Measurements from ENCODE around the gene TMC5. TPM values are rescaled to one million over a fixed set of nuclear protein-coding genes. Genes with fewer than 3 reads are reported as not detected.
"Not testable (repeated sequence)": the region's sequence is repeated elsewhere in the genome, so short reads cannot be mapped to it uniquely, and the experiment has no call there.

Gene TMC5
- total and polyA plus RNA-seq, 2 donors, result under 0.01 to 0.09 TPM

DNA sequence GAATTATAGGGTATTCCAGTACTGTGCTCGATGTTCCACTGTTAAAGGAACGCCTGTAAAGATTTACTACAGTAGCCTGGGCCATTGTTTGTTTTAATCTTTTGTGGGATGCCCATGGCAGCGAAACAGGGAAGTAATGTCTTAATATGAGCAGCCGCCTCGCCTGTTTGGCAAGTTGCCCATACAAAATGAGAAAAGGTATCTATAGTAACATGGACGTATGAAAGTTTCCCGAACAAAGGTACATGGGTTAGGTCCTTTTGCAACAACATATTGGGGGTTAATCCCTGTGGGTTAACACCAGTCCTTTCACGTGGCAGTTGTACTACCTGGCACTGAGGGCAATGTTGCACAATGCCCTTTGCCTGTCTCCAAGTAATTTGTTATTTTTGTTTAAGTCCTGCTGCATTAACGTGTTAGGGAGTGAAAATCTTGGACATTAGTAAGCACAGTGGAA, 21.1 kb upstream of the TMC5 start:
- 29% methylated on average over 9 of the region's 9 CpGs for WGBS
- no peak for DNase-seq (ENCODE audit: low read depth in 6 of 9, low spot score in 9 of 9)
- H3K27ac ChIP-seq (ENCODE audit: low read depth in 1 of 2, low read length in 1 of 2), result no peak overlapping the region
- no peaks in the 10 kb centered on the region for H3K4me1 ChIP-seq (ENCODE audit: control insufficient read depth in 2 of 2, insufficient read depth in 2 of 2, low read length in 2 of 2)
- no peak overlapping the region for H3K4me3 ChIP-seq (ENCODE audit: low read length in 2 of 2)
- H3K27me3 ChIP-seq (ENCODE audit: control insufficient read depth in 2 of 2, insufficient read depth in 1 of 2, low read length in 1 of 2), result no peaks in the 10 kb centered on the region
- H3K36me3 ChIP-seq (ENCODE audit: control insufficient read depth in 2 of 2, insufficient read depth in 2 of 2, low read length in 1 of 2), result no peaks in the 10 kb centered on the region
- H3K9me3 ChIP-seq (ENCODE audit: control insufficient read depth in 2 of 2, insufficient read depth in 1 of 2, low read length in 1 of 2), result peaks cover 0 to 4% of the 10 kb centered on the region in 2 donors

DNA sequence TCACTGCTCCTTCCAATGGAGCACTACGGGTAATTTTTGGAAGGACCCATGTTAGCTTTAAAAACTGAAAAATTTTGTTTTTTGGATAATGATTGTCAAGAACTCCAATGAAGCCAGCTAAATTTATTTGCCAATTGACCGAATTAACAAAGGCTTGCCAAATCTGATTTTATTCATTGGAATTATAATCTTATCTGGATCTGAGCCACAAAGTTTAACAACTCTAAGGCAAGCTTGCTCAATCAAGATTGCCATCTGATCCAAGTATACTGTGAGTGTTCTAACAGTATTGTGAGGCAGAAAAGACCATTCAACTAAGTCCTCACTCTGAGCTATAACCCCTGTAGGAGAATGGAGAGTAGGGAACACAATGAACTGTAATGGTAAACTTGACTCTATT, 20.3 kb upstream of the TMC5 start:
- not testable (repeated sequence) for H3K27ac ChIP-seq (ENCODE audit: low read depth in 1 of 2, low read length in 1 of 2); H3K27me3 ChIP-seq (ENCODE audit: control insufficient read depth in 2 of 2, insufficient read depth in 1 of 2, low read length in 1 of 2); H3K4me1 ChIP-seq (ENCODE audit: control insufficient read depth in 2 of 2, insufficient read depth in 2 of 2, low read length in 2 of 2); H3K4me3 ChIP-seq (ENCODE audit: low read length in 2 of 2); DNase-seq (ENCODE audit: low read depth in 6 of 9, low spot score in 9 of 9); H3K36me3 ChIP-seq (ENCODE audit: control insufficient read depth in 2 of 2, insufficient read depth in 2 of 2, low read length in 1 of 2); H3K9me3 ChIP-seq (ENCODE audit: control insufficient read depth in 2 of 2, insufficient read depth in 1 of 2, low read length in 1 of 2)
- 97% methylated on average over 2 of the region's 2 CpGs for WGBS

DNA sequence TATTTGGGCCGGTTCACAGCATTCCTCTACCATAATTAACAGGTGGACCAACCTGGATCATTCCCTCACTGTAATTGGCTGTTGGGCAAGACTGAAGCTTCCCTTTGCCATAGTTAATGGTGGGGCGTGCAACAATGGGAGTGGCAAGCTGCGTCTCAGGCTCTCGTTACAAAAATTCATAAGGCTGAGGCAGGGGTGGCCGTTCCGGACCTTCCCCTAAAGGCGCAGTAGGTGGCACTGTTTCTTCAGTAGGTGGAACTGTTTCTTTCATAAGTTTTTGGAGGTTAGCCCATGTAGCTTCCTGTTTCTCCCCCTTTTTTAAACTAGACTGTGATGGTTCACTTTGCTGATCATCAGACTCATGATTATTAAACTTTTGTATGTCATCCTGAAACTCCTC, 17.0 kb upstream of the TMC5 start:
- no peak for DNase-seq (ENCODE audit: low read depth in 6 of 9, low spot score in 9 of 9)
- WGBS, result 83% methylated on average over 7 of the region's 7 CpGs
- no peaks in the 10 kb centered on the region for H3K27me3 ChIP-seq (ENCODE audit: control insufficient read depth in 2 of 2, insufficient read depth in 1 of 2, low read length in 1 of 2)
- H3K9me3 ChIP-seq (ENCODE audit: control insufficient read depth in 2 of 2, insufficient read depth in 1 of 2, low read length in 1 of 2), result peaks cover 0 to 4% of the 10 kb centered on the region in 2 donors
- H3K4me1 ChIP-seq (ENCODE audit: control insufficient read depth in 2 of 2, insufficient read depth in 2 of 2, low read length in 2 of 2), result no peaks in the 10 kb centered on the region
- H3K4me3 ChIP-seq (ENCODE audit: low read length in 2 of 2), result no peak overlapping the region
- H3K36me3 ChIP-seq (ENCODE audit: control insufficient read depth in 2 of 2, insufficient read depth in 2 of 2, low read length in 1 of 2), result no peaks in the 10 kb centered on the region
- H3K27ac ChIP-seq (ENCODE audit: low read depth in 1 of 2, low read length in 1 of 2), result no peak overlapping the region

DNA sequence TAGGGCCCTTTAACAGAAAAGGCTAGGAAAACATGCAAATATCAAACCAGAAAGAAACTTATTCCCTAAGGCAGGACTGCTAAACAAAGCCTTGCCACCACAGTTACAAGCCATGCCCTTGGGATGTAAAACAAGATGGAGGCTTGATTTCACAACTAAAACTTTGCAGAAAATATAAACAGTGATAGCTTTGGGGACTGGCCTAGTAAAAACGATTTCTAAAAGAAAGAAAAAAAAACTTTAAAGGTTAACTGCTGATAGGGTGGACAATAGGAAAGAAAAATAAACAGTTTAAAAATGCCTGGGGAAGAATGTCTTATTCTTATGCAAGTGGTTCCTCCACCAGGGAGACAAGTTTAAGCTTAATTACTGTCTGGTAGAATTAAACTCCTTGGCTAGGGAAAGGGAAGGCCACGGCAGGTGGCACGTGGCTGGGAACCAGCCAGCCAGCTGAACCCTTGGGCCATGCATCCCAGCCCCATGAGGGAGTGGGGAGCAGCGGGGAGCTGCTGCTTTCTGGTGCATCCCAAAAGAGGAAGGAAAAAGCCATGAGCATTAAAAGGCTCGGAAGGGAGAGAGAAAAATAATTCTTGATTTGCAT, 10.7 kb upstream of the TMC5 start:
- no peak for DNase-seq (ENCODE audit: low read depth in 6 of 9, low spot score in 9 of 9)
- no peaks in the 10 kb centered on the region for H3K9me3 ChIP-seq (ENCODE audit: control insufficient read depth in 2 of 2, insufficient read depth in 1 of 2, low read length in 1 of 2)
- no peaks in the 10 kb centered on the region for H3K36me3 ChIP-seq (ENCODE audit: control insufficient read depth in 2 of 2, insufficient read depth in 2 of 2, low read length in 1 of 2)
- H3K4me3 ChIP-seq (ENCODE audit: low read length in 2 of 2), result no peak overlapping the region
- 83% methylated on average over 5 of the region's 5 CpGs for WGBS
- no peak overlapping the region for H3K27ac ChIP-seq (ENCODE audit: low read depth in 1 of 2, low read length in 1 of 2)
- H3K27me3 ChIP-seq (ENCODE audit: control insufficient read depth in 2 of 2, insufficient read depth in 1 of 2, low read length in 1 of 2), result peaks cover 17 to 18% of the 10 kb centered on the region in 2 donors
- H3K4me1 ChIP-seq (ENCODE audit: control insufficient read depth in 2 of 2, insufficient read depth in 2 of 2, low read length in 2 of 2), result no peaks in the 10 kb centered on the region

DNA sequence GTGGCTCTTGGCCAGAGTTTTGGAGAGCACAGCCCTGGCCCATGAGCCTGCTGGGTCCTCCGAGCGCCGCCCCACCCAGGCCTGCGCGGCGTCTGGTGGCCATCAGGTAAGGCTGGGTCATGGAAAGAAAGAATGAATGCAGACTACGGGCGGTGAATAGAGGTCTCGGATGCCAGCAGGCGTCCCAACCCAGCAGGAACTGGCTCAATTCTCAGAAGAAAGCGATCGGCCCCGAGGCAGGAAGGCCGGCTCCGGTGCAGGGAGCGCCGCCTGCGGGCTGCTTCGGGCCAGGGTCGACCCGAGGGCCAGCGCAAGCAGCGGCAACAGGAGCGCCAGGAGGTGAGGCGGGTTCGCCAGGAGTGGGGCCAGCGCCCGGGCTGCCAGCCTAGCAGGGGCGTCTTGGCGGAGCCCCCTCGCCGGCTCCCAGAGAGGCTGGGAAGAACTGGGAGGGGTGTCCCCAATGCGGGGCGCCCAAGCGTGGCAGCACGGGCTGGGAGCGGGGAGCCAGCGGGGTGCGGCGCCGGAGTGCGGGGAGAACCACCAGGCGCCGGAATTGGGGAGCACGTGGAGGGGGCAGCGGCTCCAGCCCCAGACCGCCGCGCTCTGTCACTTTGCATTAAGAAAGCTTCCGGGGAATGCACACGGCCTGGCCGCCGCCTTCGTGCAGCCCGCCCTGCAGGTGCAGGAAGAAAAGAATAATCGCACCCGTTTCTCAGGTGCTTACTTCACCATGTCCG, 7.1 kb upstream of the TMC5 start:
- H3K27ac ChIP-seq (ENCODE audit: low read depth in 1 of 2, low read length in 1 of 2), result no peak overlapping the region
- peaks cover 17 to 23% of the 10 kb centered on the region in 2 donors for H3K27me3 ChIP-seq (ENCODE audit: control insufficient read depth in 2 of 2, insufficient read depth in 1 of 2, low read length in 1 of 2)
- 5% methylated on average over 58 of the region's 58 CpGs for WGBS

DNA sequence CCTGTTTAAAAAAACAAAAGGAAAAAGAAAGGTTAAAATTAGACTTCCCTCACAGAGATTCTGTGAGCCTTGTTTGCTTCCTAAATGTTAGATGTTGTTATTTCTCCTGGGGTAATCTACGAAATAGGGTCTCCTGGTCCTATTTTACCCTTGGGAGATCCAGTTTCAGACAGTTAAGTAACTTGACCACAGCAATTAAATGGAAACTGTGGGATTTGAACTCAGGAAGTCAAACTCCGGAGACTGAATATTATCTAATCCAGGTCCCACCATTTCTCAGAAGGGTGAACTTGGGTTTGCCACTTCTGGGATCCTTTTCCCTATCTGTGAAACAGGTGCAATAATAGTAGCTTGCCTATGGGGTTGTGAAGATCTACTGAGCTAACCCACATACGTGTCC, 6.4 kb upstream of the TMC5 start:
- no peak overlapping the region for H3K27ac ChIP-seq (ENCODE audit: low read depth in 1 of 2, low read length in 1 of 2)
- H3K27me3 ChIP-seq (ENCODE audit: control insufficient read depth in 2 of 2, insufficient read depth in 1 of 2, low read length in 1 of 2), result peaks cover 17 to 23% of the 10 kb centered on the region in 2 donors
- 77% methylated on average over 3 of the region's 3 CpGs for WGBS
- DNase-seq (ENCODE audit: low read depth in 6 of 9, low spot score in 9 of 9), result no peak
- no peaks in the 10 kb centered on the region for H3K36me3 ChIP-seq (ENCODE audit: control insufficient read depth in 2 of 2, insufficient read depth in 2 of 2, low read length in 1 of 2)
- H3K4me3 ChIP-seq (ENCODE audit: low read length in 2 of 2), result no peak overlapping the region
- H3K4me1 ChIP-seq (ENCODE audit: control insufficient read depth in 2 of 2, insufficient read depth in 2 of 2, low read length in 2 of 2), result no peaks in the 10 kb centered on the region
- H3K9me3 ChIP-seq (ENCODE audit: control insufficient read depth in 2 of 2, insufficient read depth in 1 of 2, low read length in 1 of 2), result no peaks in the 10 kb centered on the region

More for the DNA sequence above, 7.1 kb upstream of the TMC5 start:
- no peak for DNase-seq (ENCODE audit: low read depth in 6 of 9, low spot score in 9 of 9)
- no peaks in the 10 kb centered on the region for H3K9me3 ChIP-seq (ENCODE audit: control insufficient read depth in 2 of 2, insufficient read depth in 1 of 2, low read length in 1 of 2)
- H3K4me3 ChIP-seq (ENCODE audit: low read length in 2 of 2), result no peak overlapping the region
- H3K36me3 ChIP-seq (ENCODE audit: control insufficient read depth in 2 of 2, insufficient read depth in 2 of 2, low read length in 1 of 2), result no peaks in the 10 kb centered on the region
- no peaks in the 10 kb centered on the region for H3K4me1 ChIP-seq (ENCODE audit: control insufficient read depth in 2 of 2, insufficient read depth in 2 of 2, low read length in 2 of 2)

DNA sequence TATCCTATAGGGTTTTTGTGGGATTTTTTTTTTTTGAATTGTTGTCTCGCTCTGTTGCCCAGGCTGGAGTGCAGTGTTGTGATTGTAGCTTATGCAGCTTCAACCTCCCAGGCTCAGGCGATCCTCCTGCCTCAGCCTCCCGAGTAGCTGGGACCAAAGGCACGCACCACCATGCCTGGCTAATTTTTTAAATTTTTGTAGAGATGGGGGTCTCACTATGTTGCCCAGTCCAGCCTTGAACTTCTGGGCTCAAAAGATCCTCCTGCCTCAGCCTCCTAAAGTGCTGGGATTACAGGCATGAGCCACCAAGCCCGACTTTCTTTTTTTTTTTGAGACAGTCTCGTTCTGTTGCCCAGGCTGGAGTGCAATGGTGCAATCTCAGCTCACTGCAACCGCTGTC, 5.6 kb upstream of the TMC5 start:
- H3K27me3 ChIP-seq (ENCODE audit: control insufficient read depth in 2 of 2, insufficient read depth in 1 of 2, low read length in 1 of 2), result peaks cover 17 to 23% of the 10 kb centered on the region in 2 donors
- 95% methylated on average over 7 of the region's 7 CpGs for WGBS
- H3K4me3 ChIP-seq (ENCODE audit: low read length in 2 of 2); H3K27ac ChIP-seq (ENCODE audit: low read depth in 1 of 2, low read length in 1 of 2); H3K36me3 ChIP-seq (ENCODE audit: control insufficient read depth in 2 of 2, insufficient read depth in 2 of 2, low read length in 1 of 2); H3K9me3 ChIP-seq (ENCODE audit: control insufficient read depth in 2 of 2, insufficient read depth in 1 of 2, low read length in 1 of 2); H3K4me1 ChIP-seq (ENCODE audit: control insufficient read depth in 2 of 2, insufficient read depth in 2 of 2, low read length in 2 of 2); DNase-seq (ENCODE audit: low read depth in 6 of 9, low spot score in 9 of 9): not testable (repeated sequence)

DNA sequence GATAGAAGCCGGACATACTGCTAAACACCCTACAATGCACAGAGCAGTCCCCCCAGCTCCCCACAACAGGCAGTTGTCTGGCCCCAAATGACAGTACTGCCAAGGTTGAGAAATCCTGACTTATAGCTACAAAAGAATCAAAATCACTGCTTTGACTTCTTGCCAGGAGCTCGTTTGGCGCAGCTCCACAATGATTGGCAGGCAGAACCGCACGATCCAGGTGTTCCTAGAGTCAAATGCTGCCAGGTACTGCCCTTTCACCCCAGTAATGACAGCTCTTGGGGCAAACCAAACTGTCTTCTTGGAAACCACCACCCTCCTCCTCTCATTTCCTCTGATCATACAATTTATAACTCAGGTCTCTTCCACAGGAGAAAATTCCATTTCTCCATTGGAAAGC, 2.2 kb upstream of the TMC5 start:
- 82% methylated on average over 5 of the region's 5 CpGs for WGBS
- H3K4me1 ChIP-seq (ENCODE audit: control insufficient read depth in 2 of 2, insufficient read depth in 2 of 2, low read length in 2 of 2), result no peaks in the 10 kb centered on the region
- peaks cover 14 to 20% of the 10 kb centered on the region in 2 donors for H3K27me3 ChIP-seq (ENCODE audit: control insufficient read depth in 2 of 2, insufficient read depth in 1 of 2, low read length in 1 of 2)
- H3K4me3 ChIP-seq (ENCODE audit: low read length in 2 of 2), result no peak overlapping the region
- H3K36me3 ChIP-seq (ENCODE audit: control insufficient read depth in 2 of 2, insufficient read depth in 2 of 2, low read length in 1 of 2), result no peaks in the 10 kb centered on the region
- no peak for DNase-seq (ENCODE audit: low read depth in 6 of 9, low spot score in 9 of 9)
- H3K27ac ChIP-seq (ENCODE audit: low read depth in 1 of 2, low read length in 1 of 2), result no peak overlapping the region
- H3K9me3 ChIP-seq (ENCODE audit: control insufficient read depth in 2 of 2, insufficient read depth in 1 of 2, low read length in 1 of 2), result no peaks in the 10 kb centered on the region

DNA sequence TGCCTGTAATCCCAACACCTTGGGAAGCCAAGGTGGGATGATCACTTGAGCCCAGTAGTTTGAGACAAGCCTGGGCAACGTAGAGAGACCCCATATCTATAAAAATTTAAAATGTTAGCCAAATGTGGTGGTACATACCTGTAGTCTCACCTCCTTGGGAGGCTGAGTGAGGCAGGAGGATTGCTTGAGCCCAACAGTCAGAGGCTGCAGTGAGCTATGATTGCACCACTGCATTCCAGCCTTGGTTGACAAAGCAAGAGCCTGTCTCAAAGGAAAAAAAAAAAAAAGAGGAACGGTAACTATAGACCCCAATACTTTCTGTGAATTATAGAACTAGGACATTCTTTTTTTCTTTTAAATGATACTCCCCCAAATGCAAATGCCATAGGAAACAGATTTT, 1.8 kb upstream of the TMC5 start:
- WGBS, result 69% methylated on average over 2 of the region's 2 CpGs
- H3K9me3 ChIP-seq (ENCODE audit: control insufficient read depth in 2 of 2, insufficient read depth in 1 of 2, low read length in 1 of 2), result no peaks in the 10 kb centered on the region
- H3K27me3 ChIP-seq (ENCODE audit: control insufficient read depth in 2 of 2, insufficient read depth in 1 of 2, low read length in 1 of 2), result peaks cover 9 to 15% of the 10 kb centered on the region in 2 donors
- DNase-seq (ENCODE audit: low read depth in 6 of 9, low spot score in 9 of 9), result no peak
- H3K27ac ChIP-seq (ENCODE audit: low read depth in 1 of 2, low read length in 1 of 2), result no peak overlapping the region
- no peaks in the 10 kb centered on the region for H3K4me1 ChIP-seq (ENCODE audit: control insufficient read depth in 2 of 2, insufficient read depth in 2 of 2, low read length in 2 of 2)
- H3K36me3 ChIP-seq (ENCODE audit: control insufficient read depth in 2 of 2, insufficient read depth in 2 of 2, low read length in 1 of 2), result no peaks in the 10 kb centered on the region
- no peak overlapping the region for H3K4me3 ChIP-seq (ENCODE audit: low read length in 2 of 2)
